Measurements from ENCODE around the gene TWNK. TPM values are rescaled to one million over a fixed set of nuclear protein-coding genes. Genes with fewer than 3 reads are reported as not detected.
A peak's percentile ranks its signal among the peaks of the same experiment; 100 is the strongest.

TWNK gene
- total and polyA plus RNA-seq, 9 of the 15 experiments (the other 6 are each of a cell fraction or from before 2014, with no cell fraction given), result 11.6 to 34.7 (median 17.4) TPM

DNA sequence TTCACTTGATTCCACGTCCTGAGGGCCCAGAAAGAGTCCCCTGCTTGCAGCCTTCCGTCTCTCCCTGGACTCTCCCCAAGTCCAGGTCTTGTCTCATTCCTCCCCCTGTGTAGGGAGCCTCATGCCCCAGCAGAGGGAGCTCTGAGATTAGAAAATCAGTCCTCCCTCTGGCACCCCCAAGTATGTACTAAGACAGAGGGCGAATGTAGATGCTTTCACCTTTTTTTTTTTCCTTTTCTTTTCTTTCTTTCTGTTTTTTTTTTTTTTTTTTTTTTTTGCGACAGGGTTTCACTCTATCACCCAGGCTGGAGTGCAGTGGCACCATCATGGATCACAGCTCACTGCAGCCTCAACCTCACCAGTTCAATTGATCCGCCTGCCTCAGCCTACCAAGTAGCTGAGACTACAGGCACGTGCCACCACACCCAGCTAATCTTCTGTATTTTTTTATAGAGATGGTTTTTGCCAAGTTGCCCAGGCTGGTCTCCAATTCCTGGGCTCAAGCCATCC, 54.0 kb downstream of the TWNK start:
- CTCF ChIA-PET (ENCODE audit: low intra/inter-chr PET ratio), result interaction anchor here (0.6 to 3.7 kb wide), 6 partner anchors 9 to 101 kb away, joined by 3 to 37 read pairs (median 5); no protein-coding TSS in a partner anchor
- POLR2A ChIA-PET, result interaction anchor here (0.6 to 1.5 kb wide), 3 partner anchors 10 to 101 kb away, joined by 3 to 5 read pairs (median 3); partner anchors contain the start of genes KAZALD1, PDZD7 and SFXN3
- Histone ChIP-seq H4K20me1 (replicated peaks; ENCODE audit: control insufficient read depth, insufficient read depth, low read length) (no peaks in the 10 kb centered on the region), H3K4me2 (ENCODE audit: insufficient read depth, low read length) (no peak overlapping the region), H3K9me1 (ENCODE audit: control insufficient read depth, insufficient read depth, low read length) (no peaks in the 10 kb centered on the region), H3K36me3 (ENCODE audit: control insufficient read depth, insufficient read depth, low read length) (no peaks in the 10 kb centered on the region), H3K9me3 (replicated peaks; ENCODE audit: control insufficient read depth, insufficient read depth, low read depth, low read length) (no peaks in the 10 kb centered on the region), H2AFZ (ENCODE audit: low read depth, low read length) (no peak overlapping the region), H3K4me3 (no peak overlapping the region), H3K27ac (ENCODE audit: extremely low read depth, low read depth, low read length) (no peak overlapping the region), H3K9ac (ENCODE audit: insufficient read depth in 1 of 2, low read depth in 2 of 2, low read length in 2 of 2) (peak overlapping the region in 1 of 2 experiments; percentile 3; a peak in 1 of 4 replicates), H3K4me1 (replicated peaks in 1 of 2; ENCODE audit: control insufficient read depth in 2 of 2, insufficient read depth in 2 of 2, low read length in 2 of 2) (peaks cover 9 to 11% of the 10 kb centered on the region in 2 experiments), H3K27me3 (ENCODE audit: control insufficient read depth in 2 of 2, insufficient read depth in 2 of 2, low read length in 2 of 2) (no peaks in the 10 kb centered on the region), H3K79me2 (ENCODE audit: control insufficient read depth, insufficient read depth, low read length) (no peaks in the 10 kb centered on the region)
- DNase-seq (ENCODE audit: extremely low read depth in 1 of 4, low spot score in 3 of 4) (peak; percentile 66 to 83 (median 72)), ATAC-seq (peak; percentile 86), FAIRE-seq (peak; percentile 89)
- intact Hi-C loops (cut with micrococcal nuclease), result loop anchor here (2.0 to 5.0 kb wide), 2 partner anchors 101 to 171 kb away; no protein-coding TSS in a partner anchor
- in situ Hi-C loops (cut with MboI), result no loop called here
- WGBS (ENCODE audit: insufficient coverage, low coverage, missing lambda C conversion rate), result 42% methylated on average over 4 of the region's 6 CpGs
- no TSS peak for BruUV-seq (replicated peaks)
- TF ChIP-seq, protein P1, sequence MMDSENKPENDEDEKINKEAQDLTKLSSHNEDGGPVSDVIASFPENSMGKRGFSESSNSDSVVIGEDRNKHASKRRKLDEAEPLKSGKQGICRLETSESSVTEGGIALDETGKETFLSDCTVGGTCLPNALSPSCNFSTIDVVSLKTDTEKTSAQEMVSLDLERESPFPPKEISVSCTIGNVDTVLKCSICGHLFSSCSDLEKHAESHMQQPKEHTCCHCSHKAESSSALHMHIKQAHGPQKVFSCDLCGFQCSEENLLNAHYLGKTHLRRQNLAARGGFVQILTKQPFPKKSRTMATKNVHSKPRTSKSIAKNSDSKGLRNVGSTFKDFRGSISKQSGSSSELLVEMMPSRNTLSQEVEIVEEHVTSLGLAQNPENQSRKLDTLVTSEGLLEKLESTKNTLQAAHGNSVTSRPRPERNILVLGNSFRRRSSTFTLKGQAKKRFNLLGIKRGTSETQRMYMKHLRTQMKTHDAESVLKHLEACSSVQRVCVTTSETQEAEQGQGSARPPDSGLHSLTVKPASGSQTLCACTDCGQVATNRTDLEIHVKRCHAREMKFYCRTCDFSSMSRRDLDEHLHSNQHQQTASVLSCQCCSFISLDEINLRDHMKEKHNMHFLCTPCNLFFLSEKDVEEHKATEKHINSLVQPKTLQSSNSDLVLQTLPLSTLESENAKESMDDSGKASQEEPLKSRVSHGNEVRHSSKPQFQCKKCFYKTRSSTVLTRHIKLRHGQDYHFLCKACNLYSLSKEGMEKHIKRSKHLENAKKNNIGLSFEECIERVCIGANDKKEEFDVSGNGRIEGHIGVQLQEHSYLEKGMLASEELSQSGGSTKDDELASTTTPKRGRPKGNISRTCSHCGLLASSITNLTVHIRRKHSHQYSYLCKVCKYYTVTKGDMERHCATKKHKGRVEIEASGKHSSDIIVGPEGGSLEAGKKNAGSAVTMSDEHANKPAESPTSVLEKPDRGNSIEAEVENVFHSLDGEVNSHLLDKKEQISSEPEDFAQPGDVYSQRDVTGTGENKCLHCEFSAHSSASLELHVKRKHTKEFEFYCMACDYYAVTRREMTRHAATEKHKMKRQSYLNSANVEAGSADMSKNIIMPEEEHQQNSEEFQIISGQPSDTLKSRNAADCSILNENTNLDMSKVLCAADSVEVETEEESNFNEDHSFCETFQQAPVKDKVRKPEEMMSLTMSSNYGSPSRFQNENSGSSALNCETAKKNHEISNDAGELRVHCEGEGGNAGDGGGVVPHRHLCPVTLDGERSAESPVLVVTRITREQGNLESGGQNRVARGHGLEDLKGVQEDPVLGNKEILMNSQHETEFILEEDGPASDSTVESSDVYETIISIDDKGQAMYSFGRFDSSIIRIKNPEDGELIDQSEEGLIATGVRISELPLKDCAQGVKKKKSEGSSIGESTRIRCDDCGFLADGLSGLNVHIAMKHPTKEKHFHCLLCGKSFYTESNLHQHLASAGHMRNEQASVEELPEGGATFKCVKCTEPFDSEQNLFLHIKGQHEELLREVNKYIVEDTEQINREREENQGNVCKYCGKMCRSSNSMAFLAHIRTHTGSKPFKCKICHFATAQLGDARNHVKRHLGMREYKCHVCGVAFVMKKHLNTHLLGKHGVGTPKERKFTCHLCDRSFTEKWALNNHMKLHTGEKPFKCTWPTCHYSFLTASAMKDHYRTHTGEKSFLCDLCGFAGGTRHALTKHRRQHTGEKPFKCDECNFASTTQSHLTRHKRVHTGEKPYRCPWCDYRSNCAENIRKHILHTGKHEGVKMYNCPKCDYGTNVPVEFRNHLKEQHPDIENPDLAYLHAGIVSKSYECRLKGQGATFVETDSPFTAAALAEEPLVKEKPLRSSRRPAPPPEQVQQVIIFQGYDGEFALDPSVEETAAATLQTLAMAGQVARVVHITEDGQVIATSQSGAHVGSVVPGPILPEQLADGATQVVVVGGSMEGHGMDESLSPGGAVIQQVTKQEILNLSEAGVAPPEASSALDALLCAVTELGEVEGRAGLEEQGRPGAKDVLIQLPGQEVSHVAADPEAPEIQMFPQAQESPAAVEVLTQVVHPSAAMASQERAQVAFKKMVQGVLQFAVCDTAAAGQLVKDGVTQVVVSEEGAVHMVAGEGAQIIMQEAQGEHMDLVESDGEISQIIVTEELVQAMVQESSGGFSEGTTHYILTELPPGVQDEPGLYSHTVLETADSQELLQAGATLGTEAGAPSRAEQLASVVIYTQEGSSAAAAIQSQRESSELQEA (IDR thresholded peaks at IDR 0.05; ENCODE audit: low read depth), result no peak
- TF ChIP-seq ZNF140 (CRISPR knock-in tag; IDR thresholded peaks at IDR 0.05) (no peak), BHLHE40 (IDR thresholded peaks at IDR 0.05; ENCODE audit: low read length) (no peak), ARID2 (IDR thresholded peaks at IDR 0.05) (peak; percentile 42; the same call in 1 of the 2 replicates), ZNF384 (IDR thresholded peaks at IDR 0.05; ENCODE audit: low read depth, low read length) (peak; percentile 57; the same call in 1 of the 2 replicates), NBN (IDR thresholded peaks at IDR 0.05; ENCODE audit: low read depth) (0 out of 2 replicates have a peak, but pooled peaks have one; percentile 27), CC2D1A (IDR thresholded peaks at IDR 0.05) (peak; percentile 61; the same call in 1 of the 2 replicates), XRCC5 (IDR thresholded peaks at IDR 0.05; ENCODE audit: low read depth, low read length) (no peak)

All from K562 (cell line).